ENCODE data around the gene ZMYM5. TPM values are rescaled to one million over a fixed set of nuclear protein-coding genes. Genes with fewer than 3 reads are reported as not detected.

ZMYM5 gene
- 10.6 and 27.2 TPM in 2 replicates for total RNA-seq (2011; cell fraction: chromatin; rRNA removed; ENCODE audit: low replicate concordance)
- total RNA-seq (2011; cell fraction: nucleolus; rRNA removed), result 6.8 and 7.3 TPM in 2 replicates
- 13.3 and 14.8 TPM in 2 replicates for total RNA-seq (2011; cell fraction: nucleoplasm; rRNA removed)
- 5.0 and 5.4 TPM in 2 replicates for total RNA-seq (2014; rRNA removed)
- total RNA-seq (2014; rRNA removed; fragmentation: Illumina TruSeq; extraction: Trizol), result 11.9 and 15.8 TPM in 2 replicates
- total RNA-seq (2015; rRNA removed; fragmentation: Illumina TruSeq; extraction: Trizol), result 9.6 and 10.3 TPM in 2 replicates
- total RNA-seq (2021), result 6.8 and 7.8 TPM in 2 replicates
- 8.5 and 10.3 TPM in 2 replicates for polyA plus RNA-seq (2011; rRNA removed)
- 1.8 and 3.5 TPM in 2 replicates for polyA plus RNA-seq (2011; cell fraction: cytosol; rRNA removed)
- 3.8 and 5.3 TPM in 2 replicates for polyA plus RNA-seq (2011; cell fraction: nucleus; rRNA removed)
- 6.3 and 7.4 TPM in 2 replicates for polyA plus RNA-seq (2012)
- 10.0 and 10.3 TPM in 2 replicates for polyA plus RNA-seq (2014; fragmentation: Illumina TruSeq; extraction: Trizol)
- polyA plus RNA-seq (2014; fragmentation: Nextera tagmentation; extraction: Ambion mirVana), result 1 to 10 TPM; 6.5 to 7.7 TPM
- 6.5 and 7.2 TPM in 2 replicates for polyA plus RNA-seq (2014; rRNA removed)
- 10.5 and 13.6 TPM in 2 replicates for polyA minus RNA-seq (2011; rRNA and poly(A)+ RNA removed)
- 3.1 and 4.0 TPM in 2 replicates for polyA minus RNA-seq (2011; cell fraction: cytosol; rRNA and poly(A)+ RNA removed)
- 3.6 and 6.4 TPM in 2 replicates for polyA minus RNA-seq (2011; cell fraction: nucleus; rRNA and poly(A)+ RNA removed)
- Bru-seq, nascent RNA, result percentile 64 among the genes with signal in this experiment
- BruChase-seq, experiment 1, labeled RNA remaining after a 2-hour chase, result percentile 69 among the genes with signal in this experiment
- percentile 68 among the genes with signal in this experiment for BruChase-seq, experiment 2, labeled RNA remaining after a 6-hour chase
- long read RNA-seq, experiment 1, transcript ZMYM5-201 (8 exons, 3,268 nt), result major isoform, 6 of 28 reads
- long read RNA-seq, experiment 1, partial matches to known transcripts, result 3 of 28 reads
- long read RNA-seq, experiment 1, other reads (novel, unspliced or antisense), result 12 of 28 reads
- long read RNA-seq, experiment 2, partial matches to known transcripts, result 0 of 7 reads
- long read RNA-seq, experiment 2, other reads (novel, unspliced or antisense), result 5 of 7 reads
- long read RNA-seq, experiment 3, partial matches to known transcripts, result 1 of 9 reads
- long read RNA-seq, experiment 3, other reads (novel, unspliced or antisense), result 2 of 9 reads

DNA sequence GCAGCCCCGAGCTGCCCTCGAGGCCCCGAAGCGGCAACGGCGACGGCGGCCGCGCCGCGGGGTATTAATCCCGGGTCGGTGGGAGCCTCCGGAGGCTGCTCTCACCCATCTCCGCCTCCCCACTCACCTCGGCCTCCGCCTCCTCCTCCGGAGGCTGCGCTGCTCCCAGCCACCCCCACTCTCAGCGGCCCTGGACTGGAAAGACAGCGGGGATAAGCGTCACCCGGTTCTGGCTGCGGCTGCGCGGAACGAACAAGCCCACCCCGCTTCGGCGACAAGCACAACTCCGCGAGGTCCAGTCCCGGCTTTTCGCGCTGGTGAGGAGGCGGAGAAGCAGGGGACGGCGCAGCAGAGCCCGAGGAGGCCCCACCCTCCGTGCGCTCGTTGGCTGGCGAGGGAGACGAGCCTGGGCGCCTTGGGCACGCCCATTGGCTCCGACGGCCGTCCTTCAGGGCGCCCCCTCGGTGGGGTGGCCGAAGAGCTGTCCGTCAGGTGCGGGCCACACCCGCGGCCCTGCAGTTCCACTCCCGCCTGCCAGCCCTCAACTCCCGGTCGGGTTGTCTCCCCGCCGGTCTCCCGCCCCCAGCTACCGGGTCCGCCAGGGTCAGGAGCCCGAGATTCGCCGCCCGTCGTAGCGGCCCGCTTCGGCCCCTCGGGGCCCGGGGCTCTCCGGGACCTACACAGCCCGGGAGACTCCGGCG is at the start of gene ZMYM5:
TSS of gene ZMYM5 (minus strand) at position 327 of the 701 bp plus-strand sequence. CDS start 11,469 bp downstream, outside the sequence.
- no TSS peak for BruUV-seq (replicated peaks)
- Histone ChIP-seq H3K27me3 (ENCODE audit: control insufficient read depth in 2 of 2, insufficient read depth in 2 of 2, low read length in 2 of 2) (no peaks in the 10 kb centered on the region), H3K9me3 (replicated peaks; ENCODE audit: control insufficient read depth, insufficient read depth, low read depth, low read length) (no peaks in the 10 kb centered on the region), H3K27ac (ENCODE audit: extremely low read depth, low read depth, low read length) (peak within 1 kb of the TSS; percentile 91), H3K4me1 (replicated peaks in 1 of 2; ENCODE audit: control insufficient read depth in 2 of 2, insufficient read depth in 2 of 2, low read length in 2 of 2) (peaks cover 15 to 20% of the 10 kb centered on the region in 2 experiments; a peak in 4 of 5 replicates), H3K4me2 (ENCODE audit: insufficient read depth, low read length) (peak within 1 kb of the TSS; percentile 92), H3K36me3 (ENCODE audit: control insufficient read depth, insufficient read depth, low read length) (peaks cover 14% of the 10 kb centered on the region; the same call in 2 of the 3 replicates), H2AFZ (ENCODE audit: low read depth, low read length) (peak within 1 kb of the TSS; percentile 89), H3K9ac (ENCODE audit: insufficient read depth in 1 of 2, low read depth in 2 of 2, low read length in 2 of 2) (peak within 1 kb of the TSS; percentile 79 to 95), H3K9me1 (ENCODE audit: control insufficient read depth, insufficient read depth, low read length) (no peaks in the 10 kb centered on the region), H3K79me2 (ENCODE audit: control insufficient read depth, insufficient read depth, low read length) (peaks cover 41% of the 10 kb centered on the region), H3K4me3 (peak within 1 kb of the TSS; percentile 83), H4K20me1 (replicated peaks; ENCODE audit: control insufficient read depth, insufficient read depth, low read length) (no peaks in the 10 kb centered on the region)
- 0% methylated on average over 29 of the region's 79 CpGs for WGBS (ENCODE audit: insufficient coverage, low coverage, missing lambda C conversion rate)
- ChIA-PET POLR2A (interaction anchor here (0.5 to 1.4 kb wide), 15 partner anchors 12 to 777 kb away, joined by 3 to 5 read pairs (median 3); no protein-coding TSS in a partner anchor), CTCF (ENCODE audit: low intra/inter-chr PET ratio) (interaction anchor here (1.6 kb wide), 1 partner anchor 96 kb away, joined by 3 read pairs; no protein-coding TSS in a partner anchor)
- ATAC-seq (peak; percentile 93), FAIRE-seq (peak; percentile 90), DNase-seq (ENCODE audit: extremely low read depth in 1 of 4, low spot score in 3 of 4) (peak; percentile 91 to 96 (median 93))
- in situ Hi-C loops (cut with MboI), result no loop called here
- intact Hi-C loops (cut with micrococcal nuclease), result loop anchor here (5.0 to 10.0 kb wide), 2 partner anchors 79 to 99 kb away; partner anchors contain the start of gene PSPC1
- no peak for TF ChIP-seq ADNP (tag; IDR thresholded peaks at IDR 0.05)
- TF ChIP-seq ZNF778 (CRISPR knock-in tag; IDR thresholded peaks at IDR 0.05), result no peak
- TF ChIP-seq, protein P1, sequence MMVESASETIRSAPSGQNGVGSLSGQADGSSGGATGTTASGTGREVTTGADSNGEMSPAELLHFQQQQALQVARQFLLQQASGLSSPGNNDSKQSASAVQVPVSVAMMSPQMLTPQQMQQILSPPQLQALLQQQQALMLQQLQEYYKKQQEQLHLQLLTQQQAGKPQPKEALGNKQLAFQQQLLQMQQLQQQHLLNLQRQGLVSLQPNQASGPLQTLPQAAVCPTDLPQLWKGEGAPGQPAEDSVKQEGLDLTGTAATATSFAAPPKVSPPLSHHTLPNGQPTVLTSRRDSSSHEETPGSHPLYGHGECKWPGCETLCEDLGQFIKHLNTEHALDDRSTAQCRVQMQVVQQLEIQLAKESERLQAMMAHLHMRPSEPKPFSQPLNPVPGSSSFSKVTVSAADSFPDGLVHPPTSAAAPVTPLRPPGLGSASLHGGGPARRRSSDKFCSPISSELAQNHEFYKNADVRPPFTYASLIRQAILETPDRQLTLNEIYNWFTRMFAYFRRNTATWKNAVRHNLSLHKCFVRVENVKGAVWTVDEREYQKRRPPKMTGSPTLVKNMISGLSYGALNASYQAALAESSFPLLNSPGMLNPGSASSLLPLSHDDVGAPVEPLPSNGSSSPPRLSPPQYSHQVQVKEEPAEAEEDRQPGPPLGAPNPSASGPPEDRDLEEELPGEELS (CRISPR knock-in tag; IDR thresholded peaks at IDR 0.05; ENCODE audit: borderline replicate concordance), result no peak
- TF ChIP-seq CREB1 (IDR thresholded peaks at IDR 0.05), result 0 out of 2 replicates have a peak, but pooled peaks have one; percentile 16
- TF ChIP-seq CREB1 (CRISPR knock-in tag; IDR thresholded peaks at IDR 0.05), result no peak; the same call in 1 of the 2 replicates
- TF ChIP-seq, protein P2, sequence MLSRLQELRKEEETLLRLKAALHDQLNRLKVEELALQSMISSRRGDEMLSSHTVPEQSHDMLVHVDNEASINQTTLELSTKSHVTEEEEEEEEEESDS (CRISPR knock-in tag; IDR thresholded peaks at IDR 0.05), result no peak
- no peak for TF ChIP-seq RBM17 (IDR thresholded peaks at IDR 0.05; ENCODE audit: borderline replicate concordance, low read depth, low read length)
- no peak; the same call in 1 of the 2 replicates for TF ChIP-seq CBX1 (IDR thresholded peaks at IDR 0.05; ENCODE audit: low read depth)
- no peak for TF ChIP-seq LARP7 (IDR thresholded peaks at IDR 0.05)
- TF ChIP-seq SMC3 (conservative IDR thresholded peaks at IDR 0.05; ENCODE audit: insufficient read depth, low read depth, low read length), result no peak
- TF ChIP-seq, protein P3, sequence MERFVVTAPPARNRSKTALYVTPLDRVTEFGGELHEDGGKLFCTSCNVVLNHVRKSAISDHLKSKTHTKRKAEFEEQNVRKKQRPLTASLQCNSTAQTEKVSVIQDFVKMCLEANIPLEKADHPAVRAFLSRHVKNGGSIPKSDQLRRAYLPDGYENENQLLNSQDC (CRISPR knock-in tag; IDR thresholded peaks at IDR 0.05), result no peak
- TF ChIP-seq, protein P4, sequence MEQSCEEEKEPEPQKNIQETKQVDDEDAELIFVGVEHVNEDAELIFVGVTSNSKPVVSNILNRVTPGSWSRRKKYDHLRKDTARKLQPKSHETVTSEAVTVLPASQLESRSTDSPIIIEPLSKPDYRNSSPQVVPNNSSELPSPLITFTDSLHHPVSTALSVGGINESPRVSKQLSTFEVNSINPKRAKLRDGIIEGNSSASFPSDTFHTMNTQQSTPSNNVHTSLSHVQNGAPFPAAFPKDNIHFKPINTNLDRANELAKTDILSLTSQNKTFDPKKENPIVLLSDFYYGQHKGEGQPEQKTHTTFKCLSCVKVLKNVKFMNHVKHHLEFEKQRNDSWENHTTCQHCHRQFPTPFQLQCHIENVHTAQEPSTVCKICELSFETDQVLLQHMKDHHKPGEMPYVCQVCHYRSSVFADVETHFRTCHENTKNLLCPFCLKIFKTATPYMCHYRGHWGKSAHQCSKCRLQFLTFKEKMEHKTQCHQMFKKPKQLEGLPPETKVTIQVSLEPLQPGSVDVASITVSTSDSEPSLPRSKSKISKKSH (CRISPR knock-in tag; IDR thresholded peaks at IDR 0.05), result no peak
- no peak for TF ChIP-seq DACH1 (IDR thresholded peaks at IDR 0.05; ENCODE audit: partially characterized antibody)
